HG02981 (cell line): ENCODE measurements around the gene EHD3.

Experiments used
- ATAC-seq: cut with Tn5 transposase; IDR thresholded peaks from one replicate; pipeline ENCODE4 v1.9.1; 2021; ENCODE audit warnings: mild to moderate bottlenecking, moderate library complexity; ENCODE audit not compliant: unreplicated experiment

EHD3 gene

GRCh38 chr2:31253356-31254131, 19.6 kb downstream of the EHD3 start:
- no peak for ATAC-seq

GRCh38 chr2:31254237-31255203, 20.6 kb downstream of the EHD3 start:
- no peak for ATAC-seq

- peak; percentile 60 for ATAC-seq
These were observed 22.1 kb downstream of the EHD3 start for GRCh38 chr2:31255911-31256571.

GRCh38 chr2:31256611-31257382, 22.8 kb downstream of the EHD3 start:
- peak; percentile 6 for ATAC-seq

DNA sequence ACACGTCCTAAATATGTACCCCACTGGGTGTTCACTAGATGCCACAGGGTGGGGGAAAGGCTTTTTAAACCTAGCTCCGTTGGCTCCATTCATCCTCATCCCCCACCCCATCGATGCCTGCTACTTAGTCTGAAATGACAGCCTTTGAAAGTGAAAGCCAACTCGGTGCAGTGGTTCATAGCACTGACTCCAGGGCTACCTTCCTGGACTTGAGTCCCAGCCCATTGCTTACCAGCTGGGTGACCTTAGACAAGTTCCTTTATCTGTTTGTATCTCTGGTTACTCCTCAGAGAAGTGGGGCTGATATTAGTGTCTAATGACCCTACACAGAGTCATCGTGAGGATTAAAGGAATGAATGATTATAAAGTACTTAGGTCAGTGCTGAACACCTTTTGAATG, 24.4 kb downstream of the EHD3 start:
- peak; percentile 39 for ATAC-seq

DNA sequence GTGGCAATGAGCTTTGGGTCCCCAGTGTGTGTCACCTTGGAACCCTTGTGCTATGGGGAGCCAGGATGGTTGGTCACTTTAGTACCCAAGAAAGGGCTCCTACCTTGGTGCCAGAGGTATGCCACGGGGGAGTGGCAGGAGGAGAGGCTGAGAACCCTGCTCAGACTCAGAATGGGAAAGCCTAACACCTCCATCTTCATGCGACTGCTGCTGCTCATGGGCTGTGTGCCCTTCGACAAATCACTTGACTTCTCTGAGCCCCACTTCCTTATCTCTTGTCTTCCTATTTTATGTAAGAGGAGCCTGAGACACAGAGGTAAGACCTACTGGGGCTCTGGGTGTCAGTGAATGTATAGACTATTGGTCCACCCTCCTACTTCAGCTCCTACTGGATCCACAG, 25.1 kb downstream of the EHD3 start:
- ATAC-seq: no peak

DNA sequence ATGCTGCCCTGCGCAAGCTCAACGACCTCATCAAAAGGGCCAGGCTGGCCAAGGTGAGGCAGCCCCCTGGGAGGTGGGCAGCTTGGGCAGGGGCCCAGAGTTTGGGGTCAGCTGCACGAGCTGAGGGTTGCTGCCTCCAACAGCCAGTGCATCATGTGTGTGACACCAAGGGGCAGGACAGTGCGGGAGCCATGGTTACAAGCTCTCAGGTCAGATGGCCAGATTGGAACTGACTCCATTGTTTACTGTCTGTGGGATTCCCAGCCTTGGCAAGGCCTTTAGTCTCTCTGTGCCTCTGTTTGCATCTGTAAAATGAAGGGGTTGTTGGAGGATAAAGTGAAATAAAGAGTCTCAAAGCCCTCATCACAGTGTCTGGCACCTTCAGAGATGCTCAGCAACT, 26.9 kb downstream of the EHD3 start:
- ATAC-seq: no peak

DNA sequence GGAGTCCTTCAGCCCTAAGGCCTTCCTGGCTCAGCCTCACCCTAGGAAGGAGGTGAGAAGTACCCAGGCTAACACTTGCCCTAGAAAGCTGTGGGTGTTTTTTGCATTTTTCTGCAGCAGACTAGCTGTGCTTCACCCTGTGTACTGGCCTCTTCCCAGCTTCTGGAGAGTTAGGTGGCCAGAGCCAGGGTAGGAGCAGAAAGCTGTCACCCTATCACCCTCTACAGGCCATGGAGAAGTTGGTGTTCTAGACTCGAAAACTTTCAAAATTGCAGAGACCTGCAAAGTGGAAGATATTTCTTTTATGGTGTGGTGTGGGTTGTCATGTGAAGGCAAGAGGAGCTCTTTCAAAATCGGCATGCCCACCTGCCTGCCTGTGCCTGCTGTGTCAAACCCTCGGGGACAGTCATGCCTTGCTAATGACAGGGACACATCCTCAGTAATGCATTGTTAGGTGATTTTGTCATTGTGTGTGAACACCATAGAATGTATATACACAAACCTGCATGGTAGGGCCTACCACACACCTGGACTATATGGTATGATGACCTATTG, 29.8 kb downstream of the EHD3 start:
- ATAC-seq: no peak

DNA sequence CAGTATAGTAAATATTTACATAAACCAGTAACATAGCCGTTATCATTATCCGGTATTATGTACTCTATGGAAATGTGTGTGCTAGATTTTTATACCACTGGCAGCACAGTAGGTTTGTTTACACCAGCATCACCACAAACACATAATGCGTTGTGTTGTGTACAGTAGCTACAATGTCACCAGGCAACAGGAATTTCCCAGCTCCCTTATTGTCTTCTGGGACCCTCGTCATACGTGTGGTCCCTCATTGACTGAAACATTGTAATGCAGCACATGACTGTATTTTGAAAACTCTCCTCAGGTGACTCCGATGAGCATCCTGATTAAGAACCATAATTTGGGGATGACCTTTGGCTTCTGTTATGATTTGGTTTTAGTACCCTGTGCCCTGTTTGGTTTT, 31.3 kb downstream of the EHD3 start:
- ATAC-seq: no peak

GRCh38 chr2:31266804-31267203, 32.9 kb downstream of the EHD3 start:
- ATAC-seq: no peak

DNA sequence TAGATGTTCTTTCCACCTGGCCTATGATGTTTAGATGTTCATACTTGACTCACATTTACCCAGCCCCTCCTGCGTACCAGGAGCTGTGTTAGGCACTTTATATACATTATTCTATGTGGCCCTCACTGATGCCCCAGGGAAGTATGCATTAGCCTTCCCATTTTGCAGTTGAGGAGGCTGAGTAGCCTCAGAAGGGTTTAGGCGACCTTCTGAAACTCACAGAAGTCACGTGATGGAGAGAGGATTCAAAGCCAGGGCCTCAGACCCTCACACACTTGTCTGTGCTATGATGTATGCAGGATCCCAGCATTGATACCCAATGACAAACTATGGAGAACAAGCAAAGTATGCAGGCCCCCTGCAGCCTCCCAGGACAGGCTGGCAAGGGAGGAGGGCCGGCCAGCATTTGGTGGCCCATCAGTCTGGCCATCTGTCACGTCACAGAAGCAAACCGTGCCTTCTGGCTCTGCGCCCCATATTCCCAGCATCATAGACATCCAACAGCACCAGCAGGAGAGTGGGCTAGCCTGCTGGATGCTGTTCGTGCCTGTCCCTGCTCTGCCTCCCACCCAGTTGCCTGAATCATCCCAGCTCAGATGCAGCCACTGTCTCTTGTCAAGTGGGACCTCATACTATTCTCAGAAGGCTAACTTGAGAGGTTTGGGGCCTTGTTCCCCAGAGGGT, 33.6 kb downstream of the EHD3 start:
- no peak for ATAC-seq

GRCh38 chr2:31268344-31268743, 34.4 kb downstream of the EHD3 start:
- no peak for ATAC-seq

DNA sequence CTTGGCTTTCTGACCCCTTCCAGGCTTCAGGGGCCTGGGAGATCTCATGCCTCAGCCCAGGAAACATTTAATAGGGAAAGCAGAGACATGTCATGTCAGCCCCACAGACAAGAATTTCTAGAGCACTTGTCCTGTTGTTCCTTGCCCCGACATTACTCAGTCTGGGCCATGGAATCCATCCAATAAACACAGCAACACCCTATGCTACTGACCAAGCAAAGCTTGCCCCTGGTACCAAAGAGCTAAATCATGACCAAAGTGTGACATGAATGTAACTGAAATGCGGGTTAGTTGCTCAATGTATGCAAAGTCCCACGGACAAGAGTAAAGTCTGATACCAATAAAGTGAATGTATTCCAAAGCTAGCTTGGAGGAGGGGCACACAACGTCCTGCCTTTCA, 35.1 kb downstream of the EHD3 start:
- no peak for ATAC-seq

DNA sequence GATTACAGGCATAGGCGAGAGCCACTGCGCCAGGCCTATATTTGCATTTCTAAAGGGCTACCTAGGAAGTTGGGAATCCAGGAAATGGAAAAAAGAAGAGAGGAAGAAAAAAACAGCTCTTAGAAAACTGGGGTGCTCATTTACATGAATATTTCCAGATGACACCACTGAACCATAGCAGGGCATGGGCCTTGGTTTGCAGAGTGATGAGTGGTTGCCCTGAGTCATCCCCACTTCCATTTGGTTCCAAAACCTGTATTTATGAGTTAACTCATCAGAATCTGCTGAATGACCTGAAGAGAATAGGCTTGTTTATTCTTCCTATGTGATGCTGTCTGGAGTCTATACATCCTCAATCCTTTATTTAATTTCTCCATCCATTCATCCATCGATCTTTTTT, 36.2 kb downstream of the EHD3 start:
- no peak for ATAC-seq

DNA sequence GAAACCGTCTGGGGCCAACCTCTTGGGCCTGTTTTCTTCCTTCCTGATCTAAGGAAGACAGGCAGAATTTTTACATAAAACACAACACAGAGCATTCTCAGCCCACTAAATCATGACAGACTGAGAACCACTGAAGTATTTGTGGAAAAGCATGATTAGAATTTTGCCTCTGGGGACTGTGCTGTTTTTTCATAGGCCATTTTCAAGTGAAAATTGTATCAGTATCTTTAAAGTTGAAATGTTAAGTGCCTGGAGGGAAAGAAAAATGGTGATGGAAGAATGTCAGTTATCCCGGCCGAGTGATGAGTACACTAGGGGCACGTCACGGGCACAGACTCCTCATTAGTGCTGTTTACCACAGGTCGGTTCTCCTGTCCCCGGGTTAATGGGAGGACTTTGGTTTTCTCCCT, 36.9 kb downstream of the EHD3 start:
- ATAC-seq: no peak

DNA sequence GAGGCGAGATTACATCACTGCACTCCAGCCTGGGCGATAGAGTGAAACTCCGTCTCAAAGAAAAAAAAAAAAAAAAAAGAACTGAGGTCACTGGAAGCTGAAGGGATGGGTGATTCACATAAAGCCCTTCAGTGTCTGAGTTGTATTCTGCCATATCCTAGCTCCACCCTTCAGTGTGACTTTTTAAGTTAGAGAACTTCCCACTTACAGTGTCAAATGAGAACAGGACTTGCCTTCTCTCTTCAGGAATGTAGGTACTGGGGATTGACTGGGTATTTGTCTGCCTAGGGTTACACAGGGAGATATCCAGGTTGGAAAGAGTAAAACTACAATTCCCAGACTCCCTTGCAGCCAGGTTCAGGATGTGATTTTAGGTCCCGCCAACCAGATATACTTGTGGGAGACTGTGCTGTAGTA, 37.9 kb downstream of the EHD3 start:
- no peak for ATAC-seq

GRCh38 chr2:31274401-31275075, 40.6 kb downstream of the EHD3 start:
- ATAC-seq: no peak

- no peak for ATAC-seq
These were observed 42.0 kb downstream of the EHD3 start for GRCh38 chr2:31275976-31276375.

GRCh38 chr2:31277621-31278020, 43.7 kb downstream of the EHD3 start:
- no peak for ATAC-seq
